Measurements from ENCODE around the gene FCHSD2.
"Not testable (repeated sequence)": the region's sequence is repeated elsewhere in the genome, so short reads cannot be mapped to it uniquely, and the experiment has no call there.

FCHSD2 gene

GRCh38 chr11:73124800-73125199, 17.3 kb downstream of the FCHSD2 start:
- Histone ChIP-seq H3K9me2 (ENCODE audit: low read depth, low read length) (no peaks in the 10 kb centered on the region), H3K79me2 (ENCODE audit: insufficient read depth, low read length) (peaks cover 80% of the 10 kb centered on the region), H3K36me3 (ENCODE audit: insufficient read depth, low read length) (peaks cover 85% of the 10 kb centered on the region), H3K9me3 (ENCODE audit: low read length) (peaks cover 5% of the 10 kb centered on the region), H2AFZ (ENCODE audit: low read length) (no peak overlapping the region), H3K27ac (ENCODE audit: low read depth, low read length, poor library complexity, severe bottlenecking) (no peak overlapping the region), H3K27me3 (ENCODE audit: insufficient read depth, low read length) (no peaks in the 10 kb centered on the region), H3K9ac (ENCODE audit: low read length) (no peak overlapping the region), H4K20me1 (ENCODE audit: insufficient read depth, low read length) (no peaks in the 10 kb centered on the region), H3F3A (ENCODE audit: insufficient read depth, low read length) (no peaks in the 10 kb centered on the region), H3K4me2 (ENCODE audit: low read length) (no peak overlapping the region), H3K4me3 (ENCODE audit: low read depth, low read length, poor library complexity, severe bottlenecking) (no peak overlapping the region), H3K4me1 (ENCODE audit: insufficient read depth, low read length, severe bottlenecking) (no peaks in the 10 kb centered on the region)
- TF ChIP-seq EZH2 (IDR thresholded peaks at IDR 0.05; ENCODE audit: borderline replicate concordance, low read length) (no peak), CTCF (IDR thresholded peaks at IDR 0.05; ENCODE audit: low read length) (no peak)

DNA sequence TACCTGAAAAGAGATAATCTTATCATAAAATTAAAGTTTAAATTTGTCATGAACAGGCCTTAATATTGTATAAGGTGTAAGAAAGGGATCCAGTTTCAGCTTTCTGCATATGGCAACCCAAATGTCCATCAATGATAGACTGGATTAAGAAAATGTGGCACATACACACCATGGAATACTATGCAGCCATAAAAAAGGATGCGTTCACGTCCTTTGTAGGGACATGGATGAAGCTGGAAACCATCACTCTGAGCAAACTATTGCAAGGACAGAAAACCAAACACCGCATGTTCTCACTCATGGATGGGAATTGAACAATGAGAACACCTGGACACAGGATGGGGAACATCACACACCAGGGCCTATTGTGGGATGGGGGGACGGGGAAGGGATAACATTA, 18.2 kb downstream of the FCHSD2 start:
- H3K27ac ChIP-seq (ENCODE audit: low read depth, low read length, poor library complexity, severe bottlenecking); H3F3A ChIP-seq (ENCODE audit: insufficient read depth, low read length); H3K4me2 ChIP-seq (ENCODE audit: low read length); H3K9me2 ChIP-seq (ENCODE audit: low read depth, low read length); H4K20me1 ChIP-seq (ENCODE audit: insufficient read depth, low read length); H3K9me3 ChIP-seq (ENCODE audit: low read length); H3K4me3 ChIP-seq (ENCODE audit: low read depth, low read length, poor library complexity, severe bottlenecking); H3K9ac ChIP-seq (ENCODE audit: low read length); H3K27me3 ChIP-seq (ENCODE audit: insufficient read depth, low read length); H2AFZ ChIP-seq (ENCODE audit: low read length); H3K4me1 ChIP-seq (ENCODE audit: insufficient read depth, low read length, severe bottlenecking): not testable (repeated sequence)
- Histone ChIP-seq H3K79me2 (ENCODE audit: insufficient read depth, low read length) (peaks cover 84% of the 10 kb centered on the region), H3K36me3 (ENCODE audit: insufficient read depth, low read length) (peaks cover 83% of the 10 kb centered on the region)

- Histone ChIP-seq H3F3A (ENCODE audit: insufficient read depth, low read length) (no peaks in the 10 kb centered on the region), H3K4me2 (ENCODE audit: low read length) (no peak overlapping the region), H4K20me1 (ENCODE audit: insufficient read depth, low read length) (no peaks in the 10 kb centered on the region), H3K9ac (ENCODE audit: low read length) (no peak overlapping the region), H3K79me2 (ENCODE audit: insufficient read depth, low read length) (peaks cover 85% of the 10 kb centered on the region), H2AFZ (ENCODE audit: low read length) (no peak overlapping the region), H3K36me3 (ENCODE audit: insufficient read depth, low read length) (peaks cover 84% of the 10 kb centered on the region), H3K4me1 (ENCODE audit: insufficient read depth, low read length, severe bottlenecking) (no peaks in the 10 kb centered on the region), H3K9me2 (ENCODE audit: low read depth, low read length) (no peaks in the 10 kb centered on the region), H3K27ac (ENCODE audit: low read depth, low read length, poor library complexity, severe bottlenecking) (no peak overlapping the region), H3K9me3 (ENCODE audit: low read length) (peaks cover 5% of the 10 kb centered on the region), H3K4me3 (ENCODE audit: low read depth, low read length, poor library complexity, severe bottlenecking) (no peak overlapping the region), H3K27me3 (ENCODE audit: insufficient read depth, low read length) (no peaks in the 10 kb centered on the region)
- TF ChIP-seq CTCF (IDR thresholded peaks at IDR 0.05; ENCODE audit: low read length) = no peak
- no peak for TF ChIP-seq EZH2 (IDR thresholded peaks at IDR 0.05; ENCODE audit: borderline replicate concordance, low read length)
These were observed 20.4 kb downstream of the FCHSD2 start for GRCh38 chr11:73121692-73122091.

DNA sequence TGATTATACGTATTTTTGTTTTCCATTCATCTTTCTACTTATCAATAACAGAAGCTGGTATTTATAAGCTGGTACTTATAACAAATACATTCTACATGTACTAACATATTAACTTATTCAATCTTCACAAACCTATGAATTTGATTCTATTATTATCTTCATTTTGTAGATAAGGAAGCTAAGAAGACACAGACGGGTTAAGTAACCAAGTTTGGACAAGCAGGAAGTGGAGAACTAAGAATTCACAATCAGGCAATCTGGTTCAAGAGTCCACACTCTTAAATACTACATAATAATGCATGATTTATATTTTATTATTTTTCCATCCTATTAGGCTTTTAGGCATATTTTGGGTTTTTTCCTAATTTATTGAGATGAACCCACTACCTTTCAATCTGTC, 25.0 kb downstream of the FCHSD2 start:
- H3K27ac ChIP-seq (ENCODE audit: low read depth, low read length, poor library complexity, severe bottlenecking) = no peak overlapping the region
- no peaks in the 10 kb centered on the region for H3K27me3 ChIP-seq (ENCODE audit: insufficient read depth, low read length)
- peaks cover 82% of the 10 kb centered on the region for H3K36me3 ChIP-seq (ENCODE audit: insufficient read depth, low read length)
- H3F3A ChIP-seq (ENCODE audit: insufficient read depth, low read length) = no peaks in the 10 kb centered on the region
- H3K9me2 ChIP-seq (ENCODE audit: low read depth, low read length) = no peaks in the 10 kb centered on the region
- peaks cover 56% of the 10 kb centered on the region for H3K79me2 ChIP-seq (ENCODE audit: insufficient read depth, low read length)
- TF ChIP-seq CTCF (IDR thresholded peaks at IDR 0.05; ENCODE audit: low read length) (no peak), EZH2 (IDR thresholded peaks at IDR 0.05; ENCODE audit: borderline replicate concordance, low read length) (no peak)
- no peak overlapping the region for H3K9ac ChIP-seq (ENCODE audit: low read length)
- no peaks in the 10 kb centered on the region for H3K4me1 ChIP-seq (ENCODE audit: insufficient read depth, low read length, severe bottlenecking)
- H4K20me1 ChIP-seq (ENCODE audit: insufficient read depth, low read length) = no peaks in the 10 kb centered on the region
- H3K4me2 ChIP-seq (ENCODE audit: low read length) = no peak overlapping the region
- no peak overlapping the region for H3K4me3 ChIP-seq (ENCODE audit: low read depth, low read length, poor library complexity, severe bottlenecking)
- no peak overlapping the region for H2AFZ ChIP-seq (ENCODE audit: low read length)
- peaks cover 4% of the 10 kb centered on the region; the same call in 1 of the 2 replicates for H3K9me3 ChIP-seq (ENCODE audit: low read length)

Data from OCI-LY1 (cell line).